Mesenchymal stem cell (in vitro differentiated cells and primary cell): ENCODE data around the gene TRMO.

Experiments
- DNase-seq: peaks from one replicate; pipeline ENCODE4 v3.0.0-alpha.2; 2013
- H2AFZ ChIP-seq: one replicate; pipeline ENCODE4 v1.6.1; 2013; ENCODE audit warnings: low read depth, mild to moderate bottlenecking, control low read depth, inconsistent platforms, low read length, moderate library complexity
- H2AK5ac ChIP-seq: 2 replicates; pipeline ENCODE4 v1.6.1; 2013; ENCODE audit warnings: low read length, moderate library complexity, mild to moderate bottlenecking, inconsistent platforms; ENCODE audit not compliant: severe bottlenecking
- H2BK120ac ChIP-seq: one replicate; pipeline ENCODE4 v1.6.1; 2013; ENCODE audit warnings: low read depth, mild to moderate bottlenecking, inconsistent platforms, low read length, moderate library complexity
- H2BK12ac ChIP-seq, 2 experiments: one replicate each; pipeline ENCODE4 v1.6.1; 2013; ENCODE audit warnings: inconsistent platforms in 2 of 2, low read length in 2 of 2, mild to moderate bottlenecking in 2 of 2, moderate library complexity in 2 of 2, control low read depth in 1 of 2
- H2BK15ac ChIP-seq: one replicate; pipeline ENCODE4 v1.6.1; 2013; ENCODE audit warnings: mild to moderate bottlenecking, low read depth, inconsistent platforms; ENCODE audit not compliant: poor library complexity, severe bottlenecking
- H2BK5ac ChIP-seq: 2 replicates; pipeline ENCODE4 v1.6.1; 2013; ENCODE audit warnings: low read depth, mild to moderate bottlenecking, low read length, control low read depth, inconsistent platforms; ENCODE audit not compliant: poor library complexity, severe bottlenecking
- H3K14ac ChIP-seq, 2 experiments: one replicate each; pipeline ENCODE4 v1.6.1; 2013; ENCODE audit warnings: inconsistent platforms in 2 of 2, low read length in 2 of 2, control low read depth in 1 of 2, mild to moderate bottlenecking in 1 of 2, moderate library complexity in 1 of 2
- H3K18ac ChIP-seq, 2 experiments: one replicate each; pipeline ENCODE4 v1.6.1; 2013; ENCODE audit warnings: inconsistent platforms in 2 of 2, low read length in 2 of 2, control low read depth in 1 of 2, low read depth in 1 of 2, mild to moderate bottlenecking in 1 of 2
- H3K23ac ChIP-seq, 2 experiments: one replicate each; pipeline ENCODE4 v1.6.1; 2013; ENCODE audit warnings: inconsistent platforms in 2 of 2, low read length in 2 of 2, mild to moderate bottlenecking in 2 of 2, moderate library complexity in 2 of 2, control low read depth in 1 of 2
- H3K27ac ChIP-seq: 2 replicates; pipeline ENCODE4 v1.5.1; 2013; ENCODE audit warnings: mild to moderate bottlenecking, moderate library complexity, low read length, control low read depth, inconsistent platforms; ENCODE audit not compliant: poor library complexity, severe bottlenecking
- H3K27me3 ChIP-seq, 2 experiments: 2 replicates each; pipeline versions ENCODE4 v1.6.1 to v1.7.0; 2013; ENCODE audit warnings: low read length in 2 of 2, mild to moderate bottlenecking in 2 of 2, moderate library complexity in 2 of 2, control low read depth in 1 of 2, inconsistent platforms in 1 of 2; ENCODE audit not compliant: control insufficient read depth in 1 of 2, insufficient read depth in 1 of 2
- H3K36me3 ChIP-seq, 2 experiments: 2 replicates each; pipeline versions ENCODE4 v1.6.1 to v1.7.0; 2013; ENCODE audit warnings: low read length in 2 of 2, control low read depth in 1 of 2, inconsistent platforms in 1 of 2, low read depth in 1 of 2, mild to moderate bottlenecking in 1 of 2; ENCODE audit not compliant: insufficient read depth in 2 of 2, control insufficient read depth in 1 of 2
- H3K4ac ChIP-seq, 2 experiments: one replicate each; pipeline ENCODE4 v1.6.1; 2013; ENCODE audit warnings: inconsistent platforms in 2 of 2, low read length in 2 of 2, mild to moderate bottlenecking in 2 of 2, moderate library complexity in 2 of 2, control low read depth in 1 of 2, low read depth in 1 of 2
- H3K4me1 ChIP-seq: 2 replicates; pipeline ENCODE4 v1.6.1; 2013; ENCODE audit warnings: low read depth, low read length, control low read depth; ENCODE audit not compliant: control insufficient read depth, insufficient read depth
- H3K4me2 ChIP-seq: 2 replicates; pipeline ENCODE4 v1.6.1; 2013; ENCODE audit warnings: low read length, mild to moderate bottlenecking, inconsistent platforms; ENCODE audit not compliant: poor library complexity, severe bottlenecking
- H3K4me3 ChIP-seq, 2 experiments: 2 replicates each; pipeline versions ENCODE4 v1.5.1 to v1.7.0; 2013; ENCODE audit warnings: low read length in 2 of 2, mild to moderate bottlenecking in 2 of 2, control low read depth in 1 of 2, low read depth in 1 of 2; ENCODE audit not compliant: insufficient read depth in 1 of 2
- H3K79me1 ChIP-seq: replicated peaks from 2 replicates; pipeline ENCODE4 v1.6.1; 2013; ENCODE audit warnings: mild to moderate bottlenecking, control low read depth, low read length, inconsistent platforms; ENCODE audit not compliant: poor library complexity, severe bottlenecking
- H3K9ac ChIP-seq: 2 replicates; pipeline ENCODE4 v1.7.0; 2013; ENCODE audit warnings: mild to moderate bottlenecking, low read length, moderate library complexity
- H3K9me3 ChIP-seq: 2 replicates; pipeline ENCODE4 v1.7.0; 2013; ENCODE audit warnings: mild to moderate bottlenecking, low read length; ENCODE audit not compliant: control insufficient read depth
- H4K8ac ChIP-seq: one replicate; pipeline ENCODE4 v1.6.1; 2013; ENCODE audit warnings: inconsistent platforms, mild to moderate bottlenecking, low read length, moderate library complexity
- H4K91ac ChIP-seq: one replicate; pipeline ENCODE4 v1.6.1; 2013; ENCODE audit warnings: mild to moderate bottlenecking, low read length, inconsistent platforms
- WGBS: methylation state at CpG from one replicate; pipeline ENCODE4 v1.1.7; 2013; ENCODE audit warnings: mixed read lengths; 5-methylcytosine and 5-hydroxymethylcytosine counted together

Gene TRMO

DNA sequence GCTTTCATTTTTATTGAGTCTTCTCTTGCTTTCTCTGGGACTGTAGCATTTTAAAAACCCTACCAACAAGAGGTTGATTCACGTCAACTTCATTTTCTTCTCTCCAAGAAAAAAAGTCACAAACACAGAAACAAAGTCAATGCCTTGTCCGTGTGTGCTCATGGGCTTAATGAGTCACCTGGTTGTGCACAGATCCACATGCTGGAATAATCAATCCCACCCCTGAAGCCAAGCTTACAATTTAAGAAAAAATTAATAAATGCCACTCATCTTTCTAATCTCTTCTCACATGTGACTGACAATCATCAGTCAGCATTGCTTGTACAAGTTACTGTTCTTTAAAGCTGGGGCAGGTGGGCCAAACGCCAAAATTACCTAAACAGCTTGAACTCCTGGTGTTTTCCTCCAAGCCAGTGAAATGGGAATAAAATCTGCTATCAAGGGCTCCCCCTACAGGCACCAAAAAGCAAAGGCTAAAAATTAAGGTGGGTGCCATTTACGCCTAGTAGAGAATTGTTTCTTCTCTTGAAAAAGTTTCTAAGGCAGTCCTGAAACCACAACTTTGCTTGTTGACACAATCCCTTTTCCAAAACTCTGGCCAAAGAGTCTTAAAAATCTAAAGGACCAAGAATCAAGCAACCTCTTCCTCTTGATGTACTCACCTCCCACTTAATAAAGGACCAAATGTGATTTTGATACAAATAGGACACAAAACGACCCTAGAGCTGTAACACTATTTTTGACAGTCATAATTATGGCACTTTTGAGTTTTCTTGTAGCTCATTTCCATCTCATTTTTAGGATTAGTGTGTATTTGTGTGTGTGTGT, 21.3 kb downstream of the TRMO start:
- H3K4me3 ChIP-seq, result peak overlapping the region in 1 of 2 experiments; percentile 60
- peak; percentile 55 for DNase-seq
- H3K4me2 ChIP-seq, result no peak overlapping the region
- H3K18ac ChIP-seq, result no peak overlapping the region
- no peak overlapping the region for H2AFZ ChIP-seq
- H2BK12ac ChIP-seq, result no peak overlapping the region
- WGBS, result 60% methylated on average over 4 of the region's 5 CpGs
- H2BK5ac ChIP-seq, result no peak overlapping the region
- H3K14ac ChIP-seq, result no peak overlapping the region
- no peak overlapping the region for H2BK15ac ChIP-seq
- no peak overlapping the region for H3K27ac ChIP-seq
- peaks cover 10 to 12% of the 10 kb centered on the region in 2 experiments for H3K36me3 ChIP-seq
- no peak overlapping the region for H3K23ac ChIP-seq
- peak overlapping the region; percentile 67 for H3K9ac ChIP-seq
- H3K4ac ChIP-seq, result no peak overlapping the region
- no peak overlapping the region for H2AK5ac ChIP-seq
- no peaks in the 10 kb centered on the region for H3K9me3 ChIP-seq
- peaks cover 1% of the 10 kb centered on the region for H3K4me1 ChIP-seq
- H4K91ac ChIP-seq, result no peak overlapping the region
- no peak overlapping the region for H4K8ac ChIP-seq
- H3K27me3 ChIP-seq, result no peaks in the 10 kb centered on the region
- H3K79me1 ChIP-seq, result peaks cover 13% of the 10 kb centered on the region
- no peak overlapping the region for H2BK120ac ChIP-seq

- no peak overlapping the region for H3K27ac ChIP-seq
- no peak overlapping the region for H3K23ac ChIP-seq
- H3K4me1 ChIP-seq, result peaks cover 1% of the 10 kb centered on the region
- 96% methylated on average over 9 of the region's 9 CpGs for WGBS
- no peak overlapping the region for H3K18ac ChIP-seq
- H2AK5ac ChIP-seq, result no peak overlapping the region
- H2AFZ ChIP-seq, result no peak overlapping the region
- peak overlapping the region; percentile 67 for H3K9ac ChIP-seq
- H3K14ac ChIP-seq, result no peak overlapping the region
- no peak overlapping the region for H2BK5ac ChIP-seq
- no peak overlapping the region for H2BK120ac ChIP-seq
- no peak overlapping the region for H3K4me2 ChIP-seq
- peak overlapping the region in 1 of 2 experiments; percentile 60 for H3K4me3 ChIP-seq
- H3K27me3 ChIP-seq, result no peaks in the 10 kb centered on the region
- H2BK15ac ChIP-seq, result no peak overlapping the region
- H2BK12ac ChIP-seq, result no peak overlapping the region
- H3K9me3 ChIP-seq, result no peaks in the 10 kb centered on the region
- no peak overlapping the region for H4K91ac ChIP-seq
- no peak for DNase-seq
- peaks cover 8% of the 10 kb centered on the region for H3K79me1 ChIP-seq
- no peak overlapping the region for H3K4ac ChIP-seq
- H3K36me3 ChIP-seq, result peaks cover 12 to 14% of the 10 kb centered on the region in 2 experiments
- H4K8ac ChIP-seq, result no peak overlapping the region
These were observed 22.1 kb downstream of the TRMO start for GRCh38 chr9:97900103-97900737.

DNA sequence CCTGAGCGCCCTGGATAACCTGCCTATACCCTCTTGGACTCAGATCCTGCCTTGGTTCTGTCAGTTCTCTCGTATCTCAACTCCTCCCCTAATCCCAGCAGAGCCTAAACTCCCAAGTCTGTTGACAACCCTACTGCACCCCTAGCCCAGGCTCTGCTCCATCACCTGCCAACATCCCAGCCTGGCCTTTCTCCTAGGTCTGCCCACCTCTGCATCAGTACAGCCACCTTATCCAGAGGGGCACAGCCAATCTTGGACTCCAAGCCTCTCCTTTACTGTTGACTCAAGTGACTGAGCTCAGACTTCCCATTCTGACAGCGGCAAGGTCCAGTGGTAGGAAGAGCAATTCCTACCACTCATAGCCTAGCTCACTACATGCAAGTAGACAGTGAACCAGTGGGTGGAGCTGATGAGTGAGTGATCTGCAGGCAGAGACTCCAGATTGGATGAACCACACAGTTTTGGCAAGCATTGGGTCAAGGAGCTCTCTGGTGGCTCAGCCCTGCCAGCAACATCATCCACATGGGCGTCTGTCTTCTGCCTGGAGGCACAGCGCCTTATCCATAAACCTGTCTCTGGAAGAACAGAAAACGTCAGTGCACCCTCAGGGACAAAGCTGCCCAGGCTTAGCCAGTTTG, 26.5 kb downstream of the TRMO start:
- Histone ChIP-seq H2BK120ac (no peak overlapping the region), H3K4me1 (peaks cover 4% of the 10 kb centered on the region), H2BK5ac (no peak overlapping the region), H4K91ac (no peak overlapping the region), H4K8ac (no peak overlapping the region), H3K18ac (no peak overlapping the region), H3K23ac (no peak overlapping the region), H2BK12ac (no peak overlapping the region), H3K4ac (no peak overlapping the region), H2AFZ (no peak overlapping the region), H3K36me3 (peaks cover 0 to 10% of the 10 kb centered on the region in 2 experiments), H3K27ac (no peak overlapping the region), H3K9me3 (peaks cover 9% of the 10 kb centered on the region), H3K9ac (no peak overlapping the region), H3K27me3 (no peaks in the 10 kb centered on the region), H2BK15ac (no peak overlapping the region), H2AK5ac (no peak overlapping the region), H3K4me3 (no peak overlapping the region), H3K14ac (no peak overlapping the region), H3K4me2 (no peak overlapping the region), H3K79me1 (peaks cover 1% of the 10 kb centered on the region)
- 77% methylated on average over 6 of the region's 6 CpGs for WGBS
- DNase-seq, result peak; percentile 3

- Histone ChIP-seq H2BK120ac (no peak overlapping the region), H3K36me3 (peaks cover 0 to 10% of the 10 kb centered on the region in 2 experiments), H2BK12ac (no peak overlapping the region), H3K18ac (no peak overlapping the region), H3K4ac (no peak overlapping the region), H3K27ac (no peak overlapping the region), H3K4me2 (no peak overlapping the region), H3K79me1 (no peaks in the 10 kb centered on the region), H2BK5ac (no peak overlapping the region), H3K9me3 (peaks cover 9% of the 10 kb centered on the region), H3K4me1 (peaks cover 4% of the 10 kb centered on the region), H3K9ac (no peak overlapping the region), H3K27me3 (no peaks in the 10 kb centered on the region), H2AFZ (no peak overlapping the region), H3K23ac (no peak overlapping the region), H2AK5ac (no peak overlapping the region), H2BK15ac (no peak overlapping the region), H3K14ac (no peak overlapping the region), H3K4me3 (no peak overlapping the region), H4K91ac (no peak overlapping the region), H4K8ac (no peak overlapping the region)
- DNase-seq, result no peak
- no CpG with 5 or more reads among the region's 1 CpG for WGBS
These were observed 27.1 kb downstream of the TRMO start for GRCh38 chr9:97895211-97895610.
